KOPT-K1 (cell line): Measurements from ENCODE around the gene GPS1.

Experiments
- H3K27ac ChIP-seq: fragments of 200-600 bp; sonication (generic); 2 replicates; pipeline ENCODE4 v1.5.1; 2016; ENCODE audit warnings: antibody characterized with exemption, mild to moderate bottlenecking, low read depth, low read length; ENCODE audit not compliant: poor library complexity, severe bottlenecking
- H3K36me3 ChIP-seq: fragments of 200-600 bp; sonication (generic); 2 replicates; pipeline ENCODE4 v1.5.1; 2017; ENCODE audit warnings: antibody characterized with exemption, mild to moderate bottlenecking, low read length, moderate library complexity; ENCODE audit not compliant: insufficient read depth
- H3K9me3 ChIP-seq: fragments of 200-600 bp; sonication (generic); 2 replicates; pipeline ENCODE4 v1.5.1; 2017; ENCODE audit warnings: antibody characterized with exemption, low read length, mild to moderate bottlenecking; ENCODE audit not compliant: insufficient read depth, poor library complexity, severe bottlenecking

GPS1 gene

GRCh38 chr17:82078433-82078832 lies 26.7 kb downstream of the GPS1 start:
- Histone ChIP-seq H3K36me3 (peaks cover 68% of the 10 kb centered on the region), H3K27ac (no peak overlapping the region), H3K9me3 (no peaks in the 10 kb centered on the region)

GRCh38 chr17:82079001-82079677 lies 27.4 kb downstream of the GPS1 start:
- Histone ChIP-seq H3K27ac (no peak overlapping the region), H3K9me3 (no peaks in the 10 kb centered on the region), H3K36me3 (peaks cover 75% of the 10 kb centered on the region)

GRCh38 chr17:82080048-82080788 lies 28.5 kb downstream of the GPS1 start:
- Histone ChIP-seq H3K27ac (no peak overlapping the region), H3K9me3 (no peaks in the 10 kb centered on the region), H3K36me3 (peaks cover 86% of the 10 kb centered on the region)

GRCh38 chr17:82080789-82081464 lies 29.2 kb downstream of the GPS1 start:
- Histone ChIP-seq H3K27ac (no peak overlapping the region), H3K9me3 (no peaks in the 10 kb centered on the region), H3K36me3 (peaks cover 93% of the 10 kb centered on the region)

- H3K9me3 ChIP-seq: no peaks in the 10 kb centered on the region
- peaks cover 99% of the 10 kb centered on the region for H3K36me3 ChIP-seq
- no peak overlapping the region for H3K27ac ChIP-seq
These were observed 29.8 kb downstream of the GPS1 start for GRCh38 chr17:82081546-82081945.

- Histone ChIP-seq H3K27ac (no peak overlapping the region), H3K9me3 (no peaks in the 10 kb centered on the region), H3K36me3 (peaks cover 99% of the 10 kb centered on the region)
These were observed 30.3 kb downstream of the GPS1 start for GRCh38 chr17:82081966-82082365.

- H3K36me3 ChIP-seq: peaks cover 99% of the 10 kb centered on the region
- H3K27ac ChIP-seq: no peak overlapping the region
- H3K9me3 ChIP-seq: no peaks in the 10 kb centered on the region
These were observed 30.8 kb downstream of the GPS1 start for GRCh38 chr17:82082456-82082855.

GRCh38 chr17:82083009-82083408 lies 31.3 kb downstream of the GPS1 start:
- Histone ChIP-seq H3K9me3 (no peaks in the 10 kb centered on the region), H3K27ac (no peak overlapping the region), H3K36me3 (peaks cover 99% of the 10 kb centered on the region)

GRCh38 chr17:82083533-82084359 lies 32.0 kb downstream of the GPS1 start:
- Histone ChIP-seq H3K27ac (no peak overlapping the region), H3K9me3 (no peaks in the 10 kb centered on the region), H3K36me3 (peaks cover 99% of the 10 kb centered on the region)

GRCh38 chr17:82084373-82085030 lies 32.8 kb downstream of the GPS1 start:
- H3K9me3 ChIP-seq: no peaks in the 10 kb centered on the region
- no peak overlapping the region for H3K27ac ChIP-seq
- peaks cover 100% of the 10 kb centered on the region for H3K36me3 ChIP-seq

- H3K36me3 ChIP-seq: peaks cover 100% of the 10 kb centered on the region
- no peak overlapping the region for H3K27ac ChIP-seq
These were observed 33.5 kb downstream of the GPS1 start for GRCh38 chr17:82085031-82085861.

GRCh38 chr17:82085931-82086764 lies 34.5 kb downstream of the GPS1 start:
- Histone ChIP-seq H3K9me3 (no peaks in the 10 kb centered on the region), H3K27ac (no peak overlapping the region), H3K36me3 (peaks cover 100% of the 10 kb centered on the region)

More at GRCh38 chr17:82085031-82085861, 33.5 kb downstream of the GPS1 start:
- no peaks in the 10 kb centered on the region for H3K9me3 ChIP-seq
